Hematopoietic multipotent progenitor cell treated with erythropoietin and hydrocortisone succinate and interleukin-3 and kit ligand, for 8 days (in vitro differentiated cells): Measurements from ENCODE around the gene NHS.
A peak's percentile ranks its signal among the peaks of the same experiment; 100 is the strongest.

Source experiments
- DNase-seq: peaks from one replicate; pipeline ENCODE4 v3.0.0-alpha.2; 2015

Gene NHS

DNA sequence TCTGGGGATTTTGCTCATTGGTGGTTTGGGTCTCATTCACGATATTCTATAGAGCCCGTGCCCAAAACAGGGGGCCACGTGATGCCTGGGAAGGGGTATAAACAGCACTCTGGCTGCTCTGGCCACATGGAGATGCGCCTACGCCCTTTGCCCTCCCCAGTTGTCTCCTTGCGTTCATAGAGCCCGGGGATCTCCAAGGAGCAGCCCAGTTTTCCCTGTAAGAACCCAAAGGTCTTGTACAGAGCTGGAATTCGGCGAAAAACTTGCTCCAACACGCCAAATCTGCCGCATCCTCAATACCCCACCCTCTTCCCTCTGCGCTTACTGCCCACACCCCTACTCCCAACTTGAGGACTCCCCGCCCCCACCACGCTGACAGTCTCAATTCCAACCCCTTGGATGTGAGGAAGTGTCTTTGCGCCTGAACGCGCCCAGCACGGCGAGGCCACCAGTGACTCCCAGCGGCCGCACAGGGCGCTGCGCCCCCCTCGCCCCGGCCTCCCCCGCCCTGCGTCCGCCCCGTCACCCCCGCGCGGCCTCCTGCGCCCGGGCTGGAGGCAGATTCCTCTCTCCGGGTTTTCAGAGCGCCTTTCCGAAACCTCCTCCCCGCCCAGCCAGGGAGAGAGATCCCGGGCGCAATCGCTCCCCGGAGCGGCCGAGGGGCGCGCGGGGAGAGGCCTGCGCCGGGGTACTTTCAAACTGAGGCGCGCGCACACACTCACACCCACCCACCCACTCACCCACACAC, at the start of gene NHS:
NHS (plus strand) TSS at position 582 of the 748 bp plus-strand sequence. CDS start 558 bp downstream, outside the sequence.
- no peak for DNase-seq

DNA sequence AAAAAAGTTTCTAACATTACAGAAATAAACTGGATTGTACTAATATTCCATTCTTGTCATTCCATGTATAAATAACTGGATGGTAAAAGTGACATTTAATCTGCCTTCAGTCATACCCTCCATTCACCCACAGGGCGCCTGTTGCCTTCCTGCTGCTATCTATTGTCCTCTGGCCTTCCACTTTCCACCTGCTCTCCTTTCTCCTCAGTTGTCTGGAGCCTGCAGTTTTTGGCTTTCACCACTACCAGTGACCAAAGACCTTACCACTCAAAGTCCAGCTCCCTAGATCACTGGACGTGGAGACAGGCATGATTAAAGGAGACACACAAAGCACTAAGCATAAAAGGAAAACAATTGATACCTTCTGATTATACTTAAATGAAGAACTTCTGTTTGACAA, 46.2 kb upstream of the NHS start:
- DNase-seq = no peak

DNA sequence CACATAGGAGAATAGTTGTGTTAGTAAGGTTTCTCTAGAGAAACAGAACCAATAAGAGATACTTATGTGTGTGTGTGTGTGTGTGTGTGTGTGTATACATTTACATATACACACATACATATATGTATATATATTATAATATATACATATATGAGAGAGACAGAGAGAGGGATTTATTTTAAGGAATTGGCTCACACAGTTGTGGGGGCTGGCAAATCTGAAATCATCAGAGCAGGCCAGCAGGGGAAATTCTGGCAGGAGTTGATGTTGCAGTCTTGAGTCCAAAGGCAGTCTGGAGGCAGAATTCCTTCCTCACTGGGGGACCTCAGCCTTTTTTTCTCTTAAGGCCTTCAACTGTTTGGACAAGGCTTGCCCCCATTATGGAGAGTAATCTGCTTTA, 38.6 kb upstream of the NHS start:
- DNase-seq = no peak

GRCh38 chrX:17355976-17356375, 19.0 kb upstream of the NHS start:
- DNase-seq = no peak

DNA sequence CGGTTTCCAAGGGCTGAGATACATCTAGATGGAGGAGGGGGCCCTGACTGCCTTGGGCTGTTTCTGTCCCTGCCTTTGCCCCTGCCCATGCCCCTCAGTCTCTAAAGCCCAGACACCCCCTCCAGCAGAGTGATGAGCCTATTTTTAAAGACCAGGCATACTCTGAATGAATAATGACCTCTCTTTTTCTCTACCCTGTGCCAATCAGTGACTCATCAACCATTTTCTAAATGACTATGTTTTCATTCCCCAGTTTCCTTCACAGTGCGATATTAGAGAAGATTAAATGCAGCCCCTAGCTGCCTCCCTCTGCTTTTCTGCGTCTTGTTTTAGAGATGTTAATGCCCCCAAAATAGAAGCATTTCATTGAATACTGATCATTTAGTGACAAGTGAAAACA, 15.5 kb upstream of the NHS start:
- no peak for DNase-seq

DNA sequence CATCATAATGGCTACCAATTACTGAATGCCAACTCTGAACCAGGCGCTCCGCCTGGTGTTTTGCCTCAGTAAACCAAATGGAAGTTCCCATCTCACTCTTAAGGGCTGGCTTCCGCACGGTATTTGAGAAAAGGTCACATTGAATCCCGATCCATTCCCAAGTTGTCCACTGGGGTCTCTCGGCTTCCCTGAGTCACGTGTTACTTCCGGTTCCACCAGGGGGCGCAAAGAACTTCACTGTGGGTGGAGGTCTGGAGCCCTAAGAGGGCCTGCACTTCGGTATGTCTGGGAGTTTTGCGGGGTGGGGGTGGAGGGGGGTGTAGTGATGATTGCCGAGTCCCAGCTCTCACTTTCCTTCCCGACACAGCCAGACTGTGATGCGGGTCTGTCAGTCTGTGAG, 13.4 kb upstream of the NHS start:
- DNase-seq = peak; percentile 1

GRCh38 chrX:17368002-17368401, 7.0 kb upstream of the NHS start:
- no peak for DNase-seq

DNA sequence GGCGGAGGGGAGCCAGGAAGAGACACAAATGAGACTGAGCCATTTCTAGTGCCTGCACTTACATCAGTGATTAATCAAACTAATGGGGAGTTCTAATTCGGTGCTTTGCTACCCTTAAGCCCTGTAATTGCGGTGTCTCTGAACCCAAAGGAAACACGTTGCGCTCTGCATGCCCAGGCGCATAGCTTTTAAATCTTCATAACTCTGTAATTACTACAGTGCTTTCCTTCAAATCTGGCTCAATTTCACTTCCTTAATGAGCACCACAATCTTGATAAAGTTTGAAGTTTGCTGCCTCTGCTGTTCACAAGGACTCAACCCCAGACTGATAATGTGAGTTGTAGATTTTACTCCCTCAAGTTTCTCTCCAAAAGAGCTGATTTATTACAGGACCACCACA, 5.7 kb upstream of the NHS start:
- DNase-seq = no peak

DNA sequence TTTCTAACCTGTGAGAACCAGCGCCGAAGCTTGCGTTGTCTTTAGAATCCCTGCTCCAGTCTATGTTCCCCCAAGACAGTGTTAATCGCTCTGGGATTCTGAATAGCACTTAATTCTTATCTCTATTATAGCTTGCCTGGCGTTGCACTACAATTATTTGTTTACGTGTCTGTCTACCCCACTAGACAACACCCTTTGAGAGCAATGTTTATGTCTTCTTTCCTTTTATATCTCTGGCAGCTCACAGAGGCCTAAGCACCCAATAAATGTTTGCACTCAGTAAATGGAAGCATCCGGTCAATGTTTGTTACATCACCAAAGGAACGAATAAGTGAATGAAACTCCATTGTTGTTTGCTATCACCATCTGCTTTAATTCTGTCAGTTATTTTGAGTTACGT, 4.8 kb upstream of the NHS start:
- DNase-seq = no peak

DNA sequence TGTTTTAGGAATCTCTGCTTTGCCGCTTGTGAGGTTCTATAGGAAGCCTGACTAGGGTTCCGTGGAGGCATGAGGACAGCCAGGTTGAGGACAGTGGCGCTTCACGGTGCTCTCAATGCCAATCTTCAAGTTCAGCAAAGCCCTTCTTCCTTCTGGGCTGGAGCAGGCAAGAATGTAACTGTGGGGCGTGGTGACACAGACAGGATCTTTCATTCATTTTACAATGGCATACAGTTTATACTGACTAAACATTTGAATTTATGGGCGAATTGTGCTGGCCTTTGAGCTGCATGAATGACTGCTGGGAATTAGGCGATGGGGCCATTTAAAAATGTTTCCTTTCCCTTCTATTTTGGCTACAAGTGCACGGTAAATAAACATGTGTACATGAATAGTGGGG, 2.9 kb upstream of the NHS start:
- DNase-seq = no peak

DNA sequence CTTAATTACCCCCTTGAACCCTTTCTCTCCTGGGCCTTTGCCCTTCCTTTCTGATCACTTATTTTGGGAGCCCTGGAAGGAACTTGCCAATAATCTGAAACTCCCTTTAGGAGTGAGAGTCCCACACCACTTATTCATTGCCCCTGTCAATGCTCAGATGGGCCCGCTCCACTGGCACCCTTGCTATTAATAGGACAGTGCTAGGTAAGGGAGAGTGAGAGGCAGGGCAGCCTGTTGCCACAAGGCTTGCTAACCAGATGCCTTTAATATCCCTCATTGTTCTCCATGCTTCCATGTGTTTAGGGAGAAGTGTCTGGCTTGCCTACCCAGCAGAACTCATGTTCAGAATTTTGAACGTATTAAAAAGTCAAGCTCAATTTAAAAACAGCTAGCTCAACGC, 1.7 kb upstream of the NHS start:
- DNase-seq = no peak

GRCh38 chrX:17375367-17375636, 302 bp downstream of the NHS start:
- no peak for DNase-seq

- DNase-seq = no peak
Measured at GRCh38 chrX:17375637-17376430, 834 bp downstream of the NHS start.

GRCh38 chrX:17376431-17377077, 1.6 kb downstream of the NHS start:
- DNase-seq = no peak

DNA sequence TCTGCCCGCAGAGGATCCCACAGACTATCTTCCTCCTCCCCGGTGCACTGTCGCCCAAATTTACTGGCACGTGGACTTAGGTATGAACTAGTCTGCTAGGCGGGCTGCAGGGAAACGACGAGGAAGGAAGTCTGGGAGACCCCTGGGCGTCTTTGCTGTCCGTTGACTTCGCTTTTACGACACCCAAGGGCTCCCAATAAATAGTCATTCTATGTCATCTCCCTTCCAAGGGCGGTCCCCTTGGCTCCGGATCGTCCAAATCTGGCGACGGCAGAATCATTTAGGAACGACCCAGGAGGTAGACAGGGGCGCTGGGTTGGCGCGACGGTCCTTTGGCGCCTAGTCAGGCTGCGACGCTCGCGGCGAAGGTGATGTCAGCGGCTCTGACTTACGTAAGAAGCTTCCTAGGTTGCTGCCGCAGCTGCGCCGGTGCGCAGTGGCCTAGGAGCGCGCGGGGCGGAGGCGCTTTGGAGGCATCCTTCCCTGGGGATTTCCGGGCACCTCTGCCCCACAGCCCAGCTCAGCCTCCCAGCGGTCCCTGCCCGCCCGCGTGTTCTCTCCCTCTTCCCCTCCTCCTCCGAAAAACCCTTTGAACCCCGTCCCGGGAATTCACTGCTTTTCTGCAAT, 2.2 kb downstream of the NHS start:
- no peak for DNase-seq

DNA sequence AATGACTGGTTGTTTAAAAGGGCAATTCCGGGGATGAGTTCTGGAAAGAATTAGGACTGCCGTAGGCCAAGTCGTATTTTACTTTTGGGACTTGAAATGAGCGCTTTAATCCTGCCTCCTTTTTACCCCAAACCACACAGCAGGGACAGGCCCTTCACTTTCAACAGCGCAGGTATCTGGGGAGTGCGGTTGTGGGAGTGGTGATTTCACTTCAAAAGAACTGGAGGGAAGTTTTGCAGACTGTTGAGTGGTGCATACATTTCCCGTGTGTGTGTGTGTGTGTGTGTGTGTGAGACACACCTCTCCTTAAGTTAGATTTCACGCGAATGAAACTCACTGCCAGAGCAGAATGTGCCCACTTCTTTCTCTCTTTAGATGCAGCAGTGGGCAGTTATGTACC, 2.8 kb downstream of the NHS start:
- DNase-seq = no peak

DNA sequence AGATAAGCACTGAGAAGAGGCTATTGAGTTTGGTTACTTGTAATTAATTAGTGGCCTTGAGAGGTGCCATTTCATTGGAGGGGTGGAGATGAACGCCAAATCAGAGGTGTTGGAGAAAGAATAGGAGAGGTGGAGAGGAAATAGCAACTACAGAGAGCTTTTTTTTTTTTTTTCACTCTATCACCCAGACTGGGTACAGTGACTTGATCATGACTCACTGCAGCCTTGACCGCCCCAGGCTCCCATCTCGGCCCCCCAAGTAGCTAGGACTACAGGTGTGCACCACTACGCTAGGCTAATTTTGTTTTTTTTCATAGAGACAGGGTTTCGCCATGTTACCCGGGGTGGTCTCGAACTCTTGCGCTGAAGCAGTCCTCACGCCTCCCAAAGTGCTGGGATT, 5.2 kb downstream of the NHS start:
- DNase-seq = no peak

- DNase-seq = no peak
Measured at GRCh38 chrX:17390419-17390850, 15.4 kb downstream of the NHS start.

- DNase-seq = no peak
Measured at GRCh38 chrX:17395154-17395553, 20.2 kb downstream of the NHS start.

DNA sequence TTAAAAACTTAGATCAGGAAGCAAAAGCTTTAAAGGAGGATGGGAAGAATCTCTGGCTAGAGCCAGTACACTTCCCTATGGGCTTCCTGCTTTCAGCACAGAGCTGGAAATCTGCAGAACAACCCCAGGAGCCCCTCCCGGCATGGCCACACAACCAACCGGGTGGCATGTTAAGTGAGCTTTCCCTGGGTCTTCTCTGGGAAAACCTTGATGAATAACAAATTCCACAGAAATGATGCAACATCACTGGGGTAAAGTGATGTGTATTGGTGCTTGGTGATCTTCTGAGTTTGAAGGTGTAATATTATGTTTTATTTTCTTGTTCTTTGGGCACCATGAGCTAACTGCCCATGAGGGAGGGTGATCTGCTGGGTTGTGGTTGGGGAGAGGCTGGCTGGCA, 22.1 kb downstream of the NHS start:
- DNase-seq = no peak

DNA sequence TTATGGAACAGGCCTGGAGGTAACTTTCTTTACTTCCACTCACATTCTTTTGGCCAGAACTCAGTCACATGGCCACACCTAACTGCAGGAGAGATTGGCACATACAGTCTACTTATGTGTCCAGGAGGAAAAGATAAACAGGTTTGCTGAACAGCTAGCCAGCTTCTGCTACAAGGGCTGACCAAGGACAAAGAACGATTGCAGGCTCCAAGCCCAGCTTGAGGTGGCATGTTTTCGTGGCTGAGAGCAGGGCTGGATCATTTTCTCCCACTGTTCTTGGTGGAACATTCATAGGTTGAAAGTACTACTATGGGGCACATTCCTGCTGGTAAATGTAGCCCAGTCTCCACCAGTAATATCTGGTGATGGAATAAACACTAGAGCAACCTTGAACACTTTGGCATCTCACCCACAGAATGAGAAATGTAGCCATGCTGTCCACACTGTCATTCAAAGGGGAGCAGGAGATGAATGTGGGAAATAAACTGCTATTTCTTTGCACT, 28.2 kb downstream of the NHS start:
- no peak for DNase-seq

DNA sequence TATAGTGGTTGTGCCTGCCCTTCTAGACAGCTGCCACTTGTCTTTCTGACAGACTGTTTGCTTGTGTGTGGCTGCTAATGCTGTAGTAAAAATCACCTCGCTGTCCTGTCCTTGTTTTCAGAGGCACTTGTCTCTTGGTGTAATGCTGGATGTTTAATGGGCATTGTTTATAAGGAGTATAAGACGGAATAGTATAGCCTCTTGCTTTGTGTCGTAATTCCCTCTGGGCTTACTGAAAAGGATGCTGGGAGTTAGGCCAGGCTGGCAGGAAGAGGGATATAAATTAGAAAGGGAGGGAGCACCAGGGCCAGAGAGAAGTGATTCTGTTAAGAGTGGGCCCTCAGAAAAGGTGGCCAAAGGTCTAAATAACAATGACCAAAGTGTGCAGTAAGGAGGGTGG, 29.0 kb downstream of the NHS start:
- DNase-seq = no peak

DNA sequence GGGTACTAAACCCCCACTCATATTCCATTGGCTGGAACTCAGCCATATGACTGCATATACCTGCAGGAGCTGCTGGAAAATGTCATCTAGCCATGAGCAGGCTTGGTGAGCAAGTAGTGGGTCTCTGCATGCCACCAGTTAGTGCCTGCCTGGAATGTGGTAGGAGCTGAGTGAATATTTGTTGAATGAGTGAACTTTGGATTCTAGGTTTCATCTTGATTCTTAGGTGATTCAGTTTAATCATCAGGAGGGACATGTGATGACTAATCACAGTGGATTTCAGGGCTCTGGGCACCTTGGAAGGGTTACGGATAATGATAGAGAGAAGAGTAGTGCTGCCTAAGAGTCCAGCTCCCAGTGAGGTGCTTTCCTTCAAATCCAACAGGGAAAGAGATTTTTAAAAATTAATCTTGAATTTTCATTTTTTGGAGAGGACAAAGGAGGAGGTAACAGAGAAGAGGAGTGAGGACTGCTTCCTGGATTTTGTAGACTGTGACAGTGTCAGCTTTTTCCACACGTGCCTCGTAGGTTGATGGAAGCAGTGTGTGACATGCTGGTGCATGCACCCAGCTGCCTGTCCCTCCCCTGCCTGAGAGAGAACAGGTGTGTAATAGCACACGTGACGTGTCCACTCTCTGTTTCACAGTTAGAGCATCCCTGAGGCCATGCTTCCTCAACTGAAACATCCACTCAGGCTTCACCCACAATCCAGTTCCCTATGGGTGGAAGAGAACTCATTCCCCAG, 30.4 kb downstream of the NHS start:
- DNase-seq = no peak
